Fibroblast of villous mesenchyme (primary cell): ENCODE data around the gene ASGR1. TPM values are rescaled to one million over a fixed set of nuclear protein-coding genes. Genes with fewer than 3 reads are reported as not detected.

Source experiments
- DNase-seq: peaks from one replicate; pipeline ENCODE4 v3.0.0-alpha.2; 2010; ENCODE audit warnings: low read depth
- H3K4me3 ChIP-seq: 2 replicates; pipeline ENCODE4 v1.5.1; 2011; ENCODE audit warnings: low read depth, mild to moderate bottlenecking, low read length
- CTCF ChIP-seq: IDR thresholded peaks from 2 replicates; pipeline ENCODE4 v1.5.1; 2012; ENCODE audit warnings: low read depth, mild to moderate bottlenecking, low read length; ENCODE audit not compliant: insufficient read depth
- total RNA-seq: library from RNA; depleted of rRNA; stranded (reverse); fragments of >200 nt; gene quantifications from 2 replicates; pipeline ENCODE4 v1.2.3, GENCODE V29; 2012

The ASGR1 gene
- total RNA-seq, 1 donor: 0.43 TPM

GRCh38 chr17:7208027-7208571, 28.9 kb upstream of the ASGR1 start:
- TF ChIP-seq CTCF: no peak
- DNase-seq: no peak
- no peak overlapping the region for H3K4me3 ChIP-seq

GRCh38 chr17:7207120-7208001, 28.2 kb upstream of the ASGR1 start:
- TF ChIP-seq CTCF: no peak
- DNase-seq: peak; percentile 46
- no peak overlapping the region for H3K4me3 ChIP-seq

- no peak for TF ChIP-seq CTCF
- DNase-seq: no peak
- H3K4me3 ChIP-seq: peak overlapping the region; percentile 62
These were observed 26.4 kb upstream of the ASGR1 start for GRCh38 chr17:7205561-7205960.

GRCh38 chr17:7204828-7205461, 25.8 kb upstream of the ASGR1 start:
- DNase-seq: peak; percentile 90
- peak overlapping the region; percentile 62 for H3K4me3 ChIP-seq
- no peak for TF ChIP-seq CTCF

GRCh38 chr17:7204336-7204735, 25.2 kb upstream of the ASGR1 start:
- no peak for TF ChIP-seq CTCF
- H3K4me3 ChIP-seq: peak overlapping the region; percentile 62
- DNase-seq: no peak

- no peak for TF ChIP-seq CTCF
- DNase-seq: no peak
- no peak overlapping the region for H3K4me3 ChIP-seq
These were observed 24.2 kb upstream of the ASGR1 start for GRCh38 chr17:7203391-7203790.
